Suppressor macrophage treated with lipopolysaccharide for 4 hours (primary cell): ENCODE results near the gene SUSD3.
A peak's percentile ranks its signal among the peaks of the same experiment; 100 is the strongest.

ENCODE experiments used
- DNase-seq: peaks from one replicate; pipeline ENCODE4 v3.0.0-alpha.2; 2020

The SUSD3 gene

DNA sequence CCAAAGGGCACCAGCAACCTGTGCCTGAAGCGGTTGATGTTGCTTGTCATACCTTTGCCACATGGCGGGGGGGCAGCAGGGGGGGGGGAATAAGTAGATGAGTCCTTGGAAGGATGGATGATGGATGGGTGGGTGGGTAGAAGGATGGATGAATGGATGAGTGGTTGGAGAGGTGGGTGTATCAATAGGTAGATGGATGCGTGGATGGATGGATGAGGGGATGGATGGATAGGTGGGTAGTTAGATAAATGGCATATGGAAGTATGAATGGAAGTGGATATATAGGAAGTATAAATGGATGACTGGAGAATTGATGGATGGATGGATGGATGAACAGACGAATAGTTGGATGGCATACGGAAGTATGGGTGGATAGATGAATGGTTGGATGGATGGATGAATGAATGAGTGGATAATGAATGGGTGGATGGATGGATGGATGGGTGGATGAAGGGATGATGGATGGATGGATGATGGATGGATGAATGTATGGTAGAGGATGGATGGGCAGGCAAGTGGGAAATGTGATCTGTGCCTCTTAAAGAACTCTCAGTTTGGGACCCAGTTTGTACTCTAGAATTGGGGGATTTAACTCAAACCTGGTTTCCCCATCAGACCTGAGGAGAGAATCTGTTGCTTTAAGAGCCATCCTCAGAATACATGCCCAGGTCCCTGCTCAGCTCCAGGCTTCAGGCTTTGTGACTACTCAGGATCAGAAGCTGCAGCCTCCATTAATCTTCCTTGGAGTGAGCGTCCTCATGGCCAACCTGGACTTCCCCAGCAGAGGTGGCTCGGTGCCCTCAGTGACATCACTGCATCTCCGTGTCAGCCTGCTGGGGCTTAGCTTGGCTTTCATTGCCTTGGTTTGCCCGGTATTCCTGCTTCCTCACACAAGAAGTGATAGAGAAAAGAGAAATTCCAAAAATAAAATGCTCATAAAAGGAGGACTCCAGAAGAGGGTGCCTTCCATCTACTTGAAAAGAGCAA, 27.6 kb upstream of the SUSD3 start:
- DNase-seq: no peak

DNA sequence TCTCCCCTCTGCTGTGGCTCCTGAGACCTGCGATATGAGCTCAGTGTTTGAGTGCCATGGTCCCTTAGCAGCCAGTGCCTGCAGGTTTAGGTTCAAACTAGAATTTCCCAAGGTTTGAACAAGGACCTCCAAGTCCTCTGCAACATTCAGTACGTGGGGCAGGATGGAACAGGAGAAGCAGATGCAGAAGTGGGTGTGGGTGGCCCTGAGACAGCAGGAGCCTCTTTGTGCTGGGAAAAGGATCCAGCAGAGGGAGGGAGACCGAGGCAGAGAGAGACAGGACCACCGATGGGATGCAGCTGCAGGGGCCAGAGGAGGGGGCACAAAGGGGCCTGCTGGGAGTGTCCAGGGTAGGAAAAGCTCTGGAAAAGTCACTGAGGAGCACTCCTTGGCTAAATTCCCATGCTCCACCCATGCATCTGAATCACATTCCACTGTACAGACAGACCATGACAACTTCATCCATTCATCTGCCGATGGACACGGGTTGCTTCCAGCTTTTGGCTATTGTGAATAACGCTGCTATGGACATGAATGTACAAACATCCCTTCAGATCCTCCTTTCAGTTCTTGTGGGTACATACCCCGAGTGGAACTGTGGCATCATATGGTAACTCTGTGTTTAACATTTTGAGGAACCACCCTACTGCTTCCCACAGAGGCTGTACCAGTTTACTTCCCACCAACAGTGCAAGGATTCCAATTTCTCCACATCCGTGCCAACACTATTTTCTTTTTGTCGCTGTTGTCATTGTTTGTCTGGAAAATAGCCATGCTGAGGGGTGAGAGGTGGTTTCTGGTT, 26.7 kb upstream of the SUSD3 start:
- peak; percentile 85 for DNase-seq

DNA sequence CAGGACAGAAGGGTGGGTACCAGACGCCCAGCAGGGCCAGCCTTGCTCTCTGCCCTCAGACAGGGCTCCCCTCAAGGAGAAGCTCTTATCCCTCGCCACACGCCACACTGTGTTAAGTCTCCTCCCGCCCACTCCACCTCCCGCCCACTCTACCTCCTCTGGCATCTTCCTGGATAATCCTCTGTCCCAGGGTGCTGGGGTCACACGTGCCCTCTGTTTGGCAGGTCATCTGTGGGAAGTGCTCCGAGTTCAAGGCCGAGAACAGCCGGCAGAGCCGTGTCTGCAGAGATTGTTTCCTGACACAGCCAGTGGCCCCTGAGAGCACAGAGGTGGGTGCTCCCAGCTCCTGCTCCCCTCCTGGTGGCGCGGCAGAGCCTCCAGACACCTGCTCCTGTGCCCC, 26.0 kb upstream of the SUSD3 start:
- no peak for DNase-seq

DNA sequence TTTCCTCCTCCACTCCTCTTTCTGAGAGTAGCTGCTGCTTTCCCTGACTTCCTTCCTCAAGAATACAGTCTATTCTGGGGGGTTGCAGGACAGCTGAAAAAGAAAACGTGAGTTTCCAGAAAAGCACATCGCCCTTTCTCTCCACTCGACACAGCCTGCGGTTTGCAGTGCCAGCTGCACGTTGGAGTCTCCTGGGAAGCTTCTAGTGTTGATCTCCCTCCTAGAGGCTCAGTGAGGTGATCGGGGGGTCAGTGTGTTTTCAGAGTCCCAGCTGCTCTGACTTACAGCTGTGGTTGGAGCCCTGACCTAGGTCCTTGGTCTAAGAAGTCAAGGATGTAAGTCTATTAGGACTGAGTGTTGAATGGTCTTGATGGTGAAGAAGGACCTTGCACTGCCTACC, 25.0 kb upstream of the SUSD3 start:
- DNase-seq: peak; percentile 34

DNA sequence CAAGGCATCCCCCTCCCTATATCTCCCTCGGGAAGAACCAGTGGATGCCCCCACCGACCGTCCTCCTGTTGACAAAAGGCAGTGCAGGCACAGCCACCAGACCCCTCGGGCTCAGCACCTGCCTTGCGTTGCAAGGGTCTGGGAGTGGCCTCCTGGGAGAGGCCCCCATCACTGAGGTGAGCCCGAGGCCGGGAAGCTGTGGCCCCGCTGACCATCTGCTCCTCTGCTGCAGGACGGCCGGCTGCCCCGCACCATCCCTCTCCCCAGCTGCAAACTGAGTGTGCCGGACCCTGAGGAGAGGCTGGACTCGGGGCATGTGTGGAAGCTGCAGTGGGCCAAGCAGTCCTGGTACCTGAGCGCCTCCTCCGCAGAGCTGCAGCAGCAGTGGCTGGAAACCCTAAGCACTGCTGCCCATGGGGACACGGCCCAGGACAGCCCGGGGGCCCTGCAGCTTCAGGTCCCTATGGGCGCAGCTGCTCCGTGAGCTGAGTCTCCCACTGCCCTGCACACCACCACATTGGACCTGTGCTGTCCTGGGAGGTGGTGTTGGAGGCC, 23.3 kb upstream of the SUSD3 start:
- DNase-seq: no peak

DNA sequence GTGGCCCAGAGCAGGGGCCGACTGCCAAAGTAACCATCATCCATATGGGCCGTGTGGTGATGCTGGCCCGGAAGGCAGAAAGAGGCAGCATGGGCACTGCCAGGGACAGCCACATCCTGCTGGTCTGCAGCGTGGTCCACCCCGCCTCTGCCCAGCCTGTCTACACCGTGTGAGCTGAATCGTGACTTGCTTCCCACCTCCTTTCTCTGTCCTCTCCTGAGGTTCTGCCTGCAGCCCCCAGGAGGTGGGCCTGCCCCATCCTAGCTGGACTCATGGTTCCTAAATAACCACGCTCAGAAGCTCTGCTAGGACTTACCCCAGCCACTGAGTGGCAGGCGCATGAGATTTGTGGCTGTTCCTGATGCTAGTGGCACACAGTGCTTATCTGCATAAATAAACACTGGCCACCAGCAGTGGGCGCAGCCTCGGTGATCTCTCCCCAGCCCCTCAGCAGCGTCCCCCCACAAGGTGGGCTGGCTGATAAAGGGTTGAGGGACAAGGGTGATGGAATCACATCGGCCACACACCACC, 22.6 kb upstream of the SUSD3 start:
- no peak for DNase-seq

DNA sequence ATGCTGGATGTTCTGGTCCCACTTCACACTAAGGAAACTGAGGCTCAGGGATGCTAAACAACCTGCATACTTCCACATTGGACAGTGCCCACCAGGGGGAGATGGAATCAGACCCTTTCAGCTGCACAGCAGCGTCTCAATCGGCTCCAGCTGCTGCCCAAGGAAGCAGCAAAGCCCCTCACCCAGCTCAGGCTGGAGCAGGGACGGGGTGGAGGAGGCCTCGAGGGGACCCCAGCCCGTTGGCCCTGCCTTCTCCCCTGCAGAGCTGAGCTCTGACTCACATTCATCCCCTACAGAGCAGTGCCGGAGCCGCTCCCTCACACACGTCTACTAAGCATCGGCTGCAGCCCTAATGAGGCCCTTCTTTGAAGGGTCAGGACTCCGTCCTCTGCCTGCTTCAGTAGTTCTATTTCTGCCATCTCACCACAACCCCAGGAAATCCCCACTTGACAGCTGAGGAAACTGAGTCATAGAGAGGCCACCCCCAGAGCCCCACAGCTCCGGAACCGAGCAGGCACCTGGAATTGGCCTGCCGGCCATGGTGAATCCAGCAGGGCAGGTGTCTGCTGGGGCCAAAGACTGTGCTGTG, 21.5 kb upstream of the SUSD3 start:
- DNase-seq: no peak

DNA sequence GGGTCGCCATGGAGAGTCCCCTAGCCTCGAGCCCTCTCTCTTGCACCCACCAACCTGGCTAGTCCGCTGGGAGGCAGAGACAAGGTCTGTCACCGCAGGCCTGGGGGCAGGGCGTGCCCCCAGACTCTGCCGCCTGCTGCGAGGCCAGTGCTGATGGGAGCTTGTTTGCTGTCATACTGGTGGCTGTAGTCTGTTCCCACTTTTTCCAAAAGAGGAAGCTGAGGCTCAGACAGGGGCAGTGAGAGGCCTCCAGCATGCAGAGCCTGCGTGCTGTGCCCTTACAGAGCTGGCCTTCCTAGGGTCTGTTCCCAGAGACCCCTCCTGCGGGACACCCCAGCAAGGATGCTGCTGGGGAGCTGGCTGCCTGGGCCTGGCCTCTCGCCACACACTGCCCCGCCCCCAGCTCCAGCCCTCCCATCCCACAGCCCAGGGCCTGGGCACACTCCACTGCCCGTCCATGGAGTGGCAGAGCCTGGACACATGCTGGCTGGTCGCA, 21.0 kb upstream of the SUSD3 start:
- DNase-seq: peak; percentile 71

DNA sequence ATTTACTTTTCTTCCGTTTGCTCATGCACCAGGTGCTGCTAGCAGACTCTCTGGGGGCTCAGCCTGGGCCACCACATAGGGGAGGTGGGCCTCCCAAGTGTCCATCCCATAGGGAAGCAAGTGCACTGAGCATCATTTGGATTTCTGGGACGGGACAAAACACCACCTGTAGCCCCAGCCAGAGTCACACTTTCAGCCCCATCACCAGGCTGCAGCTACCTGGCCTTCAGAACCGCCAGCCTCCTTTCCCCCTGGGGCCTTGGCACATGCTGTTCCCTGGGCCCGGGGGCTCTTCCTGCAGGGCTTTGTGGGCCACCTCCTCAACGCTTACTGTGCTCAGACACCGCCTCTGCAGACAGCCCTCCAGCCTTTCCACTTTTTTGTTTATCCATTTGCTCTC, 19.6 kb upstream of the SUSD3 start:
- no peak for DNase-seq

DNA sequence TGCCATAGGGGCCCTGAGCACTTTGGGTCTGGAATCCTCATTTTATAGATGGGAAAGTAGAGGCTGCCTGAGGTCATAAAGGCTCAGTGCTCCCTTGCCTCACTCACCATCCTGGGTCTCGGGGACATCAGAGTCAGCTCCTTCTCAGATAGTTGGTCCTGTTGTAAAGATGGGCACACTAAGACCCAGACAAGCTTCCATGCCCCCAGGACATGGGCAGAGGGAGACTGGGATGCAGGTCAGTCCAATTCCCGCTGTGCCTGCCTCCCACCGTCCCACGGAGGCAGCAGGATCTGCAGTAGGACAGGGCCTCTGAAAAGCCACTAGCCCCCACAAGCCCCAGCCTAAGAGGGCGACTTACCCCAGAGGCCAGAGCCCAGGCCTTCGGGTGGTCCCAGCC, 19.0 kb upstream of the SUSD3 start:
- no peak for DNase-seq

DNA sequence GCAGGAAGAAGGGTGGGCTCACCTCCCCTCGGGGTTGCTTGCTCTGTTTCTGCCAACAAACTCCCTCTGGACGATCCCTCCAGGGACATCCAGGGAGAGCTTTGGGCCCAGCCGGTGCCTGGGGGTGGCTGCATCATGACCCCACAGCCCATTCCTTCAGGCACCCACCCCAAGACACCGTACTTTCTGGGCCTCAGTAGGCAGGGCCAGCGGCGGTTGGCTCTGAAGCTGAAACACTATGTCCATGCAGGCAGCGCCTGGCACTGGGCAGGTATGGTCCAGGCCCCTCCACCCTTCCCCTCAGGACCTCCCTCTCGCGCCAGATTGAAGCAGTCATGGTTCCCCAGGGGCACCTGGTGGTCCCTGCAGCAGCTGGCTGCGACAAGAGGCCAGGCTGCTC, 18.5 kb upstream of the SUSD3 start:
- DNase-seq: no peak

DNA sequence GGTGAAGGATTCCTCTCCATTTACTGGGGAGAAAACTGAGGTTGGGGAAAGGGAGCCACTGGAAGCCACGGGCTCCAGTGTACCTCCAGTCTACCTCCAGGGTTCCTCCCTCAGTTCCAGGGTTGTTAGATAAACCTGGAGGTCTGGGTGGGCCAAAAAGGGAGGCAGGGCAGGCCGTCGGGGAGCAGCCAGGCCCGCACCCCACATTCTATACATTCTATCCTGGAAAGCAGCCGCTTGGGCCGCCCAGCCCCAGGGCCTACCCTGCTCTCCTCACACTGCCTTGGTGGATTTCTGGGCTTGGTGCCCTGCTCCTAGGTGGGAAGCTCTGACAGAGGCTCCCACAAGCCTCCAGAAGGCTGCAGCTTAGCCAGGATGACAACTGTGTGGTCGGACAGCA, 18.1 kb upstream of the SUSD3 start:
- no peak for DNase-seq

DNA sequence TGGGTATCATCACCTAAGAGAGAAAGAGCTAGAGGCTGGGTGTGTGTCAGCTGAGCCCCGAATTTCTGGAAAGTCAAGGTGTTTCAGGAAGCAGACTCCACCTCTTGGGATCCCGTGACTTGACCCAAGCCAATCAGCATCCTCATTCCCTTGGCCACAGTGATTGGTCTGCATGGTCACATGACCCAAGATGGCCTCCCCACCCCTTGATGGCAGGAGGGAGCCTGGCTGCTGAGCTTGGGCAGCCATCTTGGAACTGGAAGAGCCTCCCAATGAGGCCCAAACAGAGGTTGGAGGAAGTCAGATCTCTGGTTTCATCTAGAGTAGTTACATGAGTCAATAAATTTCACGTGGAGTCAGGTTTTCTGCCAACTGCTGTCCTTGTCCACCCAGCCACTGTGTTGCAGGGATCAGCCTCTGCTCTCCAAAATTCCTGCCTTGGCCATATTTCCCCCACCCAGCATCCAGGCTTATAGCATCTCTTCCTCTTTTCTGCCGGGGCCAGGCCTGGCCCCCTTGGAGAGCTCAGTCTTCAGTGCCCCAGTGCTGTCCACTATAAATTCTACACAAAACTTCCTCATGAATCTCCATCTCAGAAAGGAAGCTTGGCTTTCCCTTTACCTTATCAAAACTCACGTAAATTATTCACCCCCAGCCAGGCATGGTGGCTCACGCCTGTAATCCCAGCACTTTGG, 17.2 kb upstream of the SUSD3 start:
- peak; percentile 15 for DNase-seq

DNA sequence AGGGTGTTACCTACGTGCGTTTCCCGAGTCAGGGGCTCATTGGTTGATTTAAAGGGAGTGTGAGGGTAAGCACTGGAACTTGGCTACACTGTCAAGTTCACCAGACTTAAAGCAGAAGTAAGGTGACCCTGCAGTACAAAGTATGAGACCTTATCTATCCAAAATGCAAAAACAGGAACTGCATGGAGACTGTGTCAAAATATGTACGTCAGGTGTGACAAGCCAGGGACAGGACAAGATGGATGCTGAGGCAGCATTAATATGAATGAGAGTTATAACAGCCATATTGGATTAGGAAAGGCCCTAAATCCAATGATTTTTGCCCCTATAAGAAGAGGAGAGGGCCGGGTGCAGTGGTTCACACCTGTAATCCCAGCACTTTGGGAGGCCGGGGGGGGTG, 15.4 kb upstream of the SUSD3 start:
- no peak for DNase-seq

DNA sequence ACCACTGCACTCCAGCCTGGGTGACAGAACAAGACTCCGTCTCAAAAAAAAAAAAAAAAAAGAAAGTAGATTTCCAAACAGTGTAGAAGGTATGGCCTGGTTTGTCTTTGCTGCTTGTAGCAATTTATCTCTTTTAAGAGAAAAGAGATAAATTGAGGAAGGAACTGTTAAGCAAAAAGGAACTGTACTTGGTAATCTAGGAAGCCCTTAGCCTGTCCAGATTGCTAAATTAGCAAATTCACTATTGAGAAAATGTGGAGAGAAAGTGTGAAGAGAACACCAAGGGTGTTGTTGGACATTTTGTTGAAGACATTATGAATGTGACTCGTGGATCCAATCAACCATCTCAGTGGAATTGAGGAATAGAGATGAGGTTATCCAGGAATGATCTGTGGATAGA, 13.0 kb upstream of the SUSD3 start:
- peak; percentile 48 for DNase-seq

DNA sequence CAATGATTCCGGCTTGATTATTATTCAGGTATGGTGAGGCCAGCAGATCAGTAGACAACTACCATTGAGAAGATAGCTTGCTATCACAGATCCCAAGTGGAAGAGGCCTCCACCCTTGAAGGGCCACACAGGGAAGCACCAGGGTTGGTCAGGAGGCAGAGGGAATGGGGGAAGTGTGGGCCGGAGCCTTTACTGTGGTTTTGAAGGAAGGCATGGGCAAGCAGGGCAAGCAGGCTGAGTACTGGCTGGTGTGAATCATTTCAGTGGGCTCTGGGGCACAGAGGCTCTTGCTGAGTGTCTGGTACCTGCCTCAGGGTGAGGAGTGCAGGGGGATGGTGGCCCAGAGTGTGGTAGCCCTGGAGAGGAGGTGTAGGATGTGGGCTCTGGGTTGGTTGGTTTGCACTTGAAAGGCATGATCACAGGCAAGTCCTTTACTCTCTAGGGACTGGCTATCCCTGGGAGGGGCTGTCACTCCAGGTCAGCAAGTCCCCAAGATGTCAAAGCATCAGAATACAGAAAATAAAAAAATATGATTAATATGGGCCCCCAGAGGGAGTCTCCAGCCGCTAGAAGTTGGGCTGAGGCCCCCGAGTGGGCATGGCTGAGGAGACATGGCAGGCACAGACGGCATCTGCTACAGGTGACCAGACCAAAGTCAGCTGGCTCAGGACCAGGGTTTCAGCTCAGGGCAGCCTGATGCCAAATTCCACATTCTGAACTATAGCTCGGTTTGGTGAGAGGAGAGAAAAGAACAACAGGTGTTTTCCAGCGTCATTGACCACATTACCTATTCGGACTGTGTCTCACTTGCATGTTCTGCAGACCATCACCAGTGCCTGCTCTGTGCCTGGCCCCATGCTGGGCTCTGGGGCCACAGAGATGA, 9.7 kb upstream of the SUSD3 start:
- no peak for DNase-seq

DNA sequence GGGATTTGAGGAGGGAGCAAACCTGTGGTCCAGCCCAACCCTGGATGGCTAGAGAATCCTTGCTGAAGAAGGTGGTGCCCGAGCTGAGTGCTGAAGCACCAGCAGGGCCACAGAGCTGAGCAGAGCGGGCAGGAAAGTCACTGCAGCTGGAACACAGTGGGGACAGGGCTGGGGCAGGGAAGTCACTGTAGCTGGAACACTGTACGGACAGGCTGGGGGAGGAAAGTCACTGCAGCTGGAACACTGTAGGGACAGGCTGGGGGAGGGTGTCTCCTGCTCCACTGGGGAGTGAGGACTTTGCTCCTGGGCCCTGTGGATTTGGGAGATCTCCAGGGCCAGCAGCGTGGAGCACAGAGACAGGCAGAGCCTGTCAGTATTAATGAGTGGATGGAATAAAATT, 9.0 kb upstream of the SUSD3 start:
- no peak for DNase-seq

DNA sequence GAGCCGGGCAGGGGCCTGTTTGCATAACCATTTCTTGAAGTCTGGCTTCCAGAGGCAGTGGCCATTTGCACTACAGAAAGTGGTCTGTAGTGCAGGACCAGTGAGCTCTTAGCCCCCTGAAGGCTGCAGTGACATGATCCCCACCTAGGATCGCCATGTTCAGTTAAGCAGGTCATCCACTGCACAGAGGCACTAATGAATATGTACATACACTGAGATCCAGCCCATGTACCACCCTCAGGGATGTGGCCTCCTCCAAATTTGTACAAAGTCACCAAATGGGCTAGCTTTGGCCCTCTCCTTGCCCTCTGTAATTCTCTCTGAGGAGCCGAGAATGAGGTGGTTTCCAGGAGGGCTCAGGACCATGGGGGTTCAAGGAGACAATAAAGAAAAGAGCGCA, 8.3 kb upstream of the SUSD3 start:
- no peak for DNase-seq

DNA sequence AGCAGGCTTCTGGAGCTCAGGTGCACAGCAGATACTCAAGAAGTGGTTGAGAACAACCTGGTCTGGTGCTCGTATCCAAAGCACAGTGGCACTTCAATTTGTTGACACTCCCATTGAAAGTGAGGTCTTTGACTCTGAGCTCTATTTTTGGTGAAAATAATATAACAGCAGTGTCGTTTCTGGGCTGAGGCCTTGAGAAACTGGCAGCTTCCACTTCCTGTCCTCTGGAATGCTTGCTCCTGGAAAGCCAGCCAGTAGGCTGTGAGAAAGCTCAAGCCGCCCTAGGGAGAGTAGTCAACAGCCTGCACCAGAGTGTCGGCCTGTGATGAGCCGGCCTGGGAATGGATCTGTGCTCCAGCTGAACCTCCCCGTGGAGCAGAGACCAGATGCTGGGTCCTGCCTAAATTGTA, 6.8 kb upstream of the SUSD3 start:
- DNase-seq: no peak

DNA sequence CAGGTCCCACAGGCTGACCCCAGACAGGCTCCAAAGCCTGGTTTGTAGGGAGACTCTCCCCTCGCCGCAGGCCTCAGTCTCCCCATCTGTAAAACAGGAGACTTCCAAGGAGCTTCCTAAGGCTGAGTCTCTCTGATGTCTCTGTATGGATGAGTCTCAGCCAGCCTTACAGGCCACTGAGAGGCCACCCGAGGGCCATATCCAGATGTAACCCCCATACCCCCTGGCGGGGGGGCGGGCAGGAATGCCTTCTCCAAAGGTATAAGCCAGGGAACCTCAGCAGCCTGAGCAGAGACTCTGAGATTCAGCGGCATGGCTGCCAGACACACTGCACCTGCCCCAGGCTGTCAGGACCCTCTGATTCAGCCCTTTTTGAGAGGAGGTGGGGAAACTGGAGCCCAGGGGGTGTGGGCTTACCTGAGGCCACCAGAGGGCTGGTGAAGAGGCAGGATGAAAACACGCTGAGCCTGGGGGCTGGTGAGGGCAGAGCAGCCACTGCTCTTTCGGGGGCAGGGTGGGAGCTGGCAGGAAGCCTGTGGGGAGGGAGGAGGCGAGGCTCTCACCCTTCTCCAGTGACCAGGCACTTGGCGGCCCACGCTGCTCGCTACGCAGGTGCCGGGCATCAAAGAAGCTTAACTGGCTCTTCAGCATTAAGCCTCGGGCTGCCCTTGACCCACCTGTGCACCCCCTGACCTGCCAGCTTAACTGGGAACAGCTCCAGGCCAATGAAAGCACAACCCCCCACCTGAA, 5.5 kb upstream of the SUSD3 start:
- DNase-seq: no peak
